ENCODE measurements around the gene FAF1. TPM values are rescaled to one million over a fixed set of nuclear protein-coding genes. Genes with fewer than 3 reads are reported as not detected.

Gene FAF1
- total and polyA plus RNA-seq, 4 donors: 27.2 to 51.6 (median 37.1) TPM

DNA sequence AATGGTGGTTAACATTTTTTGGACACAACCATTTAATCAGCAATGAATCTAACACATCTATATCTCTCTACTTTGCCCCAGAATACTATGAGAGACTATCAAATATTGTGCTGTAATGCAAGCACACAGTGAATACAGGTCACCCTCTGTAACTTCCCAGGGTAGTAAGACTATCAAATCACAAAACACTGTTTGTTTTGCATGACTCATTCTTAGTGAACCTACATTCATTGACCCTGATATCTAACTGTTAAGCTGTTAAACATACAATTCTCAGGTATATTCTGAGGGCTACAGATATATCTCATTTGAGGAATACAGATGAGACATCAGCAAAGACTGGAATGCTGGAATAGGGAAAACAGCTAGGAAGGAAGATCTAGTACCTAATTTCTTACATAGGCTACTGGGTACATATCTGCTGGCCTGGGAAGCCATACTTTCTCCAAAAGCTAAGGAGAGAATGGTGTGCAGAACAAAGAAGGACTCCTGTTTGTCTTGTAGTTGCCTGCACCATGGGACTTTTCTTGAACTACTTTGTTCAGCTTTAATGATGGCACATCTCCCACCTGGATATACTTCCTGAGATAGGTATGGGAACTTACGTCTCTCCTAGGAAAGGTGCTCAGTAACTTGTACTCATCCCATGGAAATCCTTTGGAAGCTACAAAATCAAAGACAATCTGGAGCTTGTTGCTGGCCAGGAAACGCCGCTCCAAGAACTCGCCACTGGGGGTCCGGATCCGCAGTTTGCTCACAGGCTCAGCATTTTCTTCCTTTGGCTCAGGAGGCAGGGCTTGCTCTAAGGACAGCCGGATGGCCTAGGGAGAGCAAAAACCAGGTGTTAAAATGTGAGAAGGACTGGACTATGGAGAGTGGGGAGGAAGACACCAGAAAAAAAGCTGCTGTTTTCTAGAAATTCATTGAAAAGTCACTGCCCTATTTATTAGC is 484.9 kb downstream of the FAF1 start:
- no peak overlapping the region for H3K9ac ChIP-seq (ENCODE audit: insufficient read depth in 1 of 2, low read length in 2 of 2)
- 95 to 97% methylated on average over 7 of the region's 7 CpGs for WGBS, 2 donors
- ATAC-seq (ENCODE audit: insufficient read depth, low FRiP score): no peak

DNA sequence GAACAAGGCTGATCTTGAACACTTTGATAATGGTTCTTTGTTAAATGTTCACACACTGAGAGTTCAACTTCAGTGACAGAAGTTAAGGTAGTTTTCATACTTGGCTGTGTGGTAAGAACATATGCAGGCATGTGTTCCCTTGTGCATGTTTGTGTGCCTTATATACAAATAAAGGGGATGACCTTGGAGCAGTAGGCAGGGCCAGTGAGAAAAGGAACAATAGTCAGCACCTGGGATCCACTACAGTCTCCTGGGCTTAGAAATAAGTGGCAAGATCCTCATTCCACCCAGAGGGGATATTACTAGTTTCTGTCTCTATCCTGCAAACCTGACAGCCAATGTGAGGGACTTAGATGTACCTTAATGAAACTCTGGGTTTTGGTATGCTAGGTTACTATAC is 486.6 kb downstream of the FAF1 start:
- Histone ChIP-seq H3K36me3 (ENCODE audit: control insufficient read depth in 4 of 4, insufficient read depth in 4 of 4, low read length in 4 of 4) (peaks cover 0 to 11% (median 9%) of the 10 kb centered on the region in 4 donors), H3K27ac (ENCODE audit: low read depth in 1 of 2, low read length in 1 of 2) (no peak overlapping the region), H3K27me3 (ENCODE audit: control insufficient read depth in 3 of 3, insufficient read depth in 3 of 3, low read length in 2 of 3) (no peaks in the 10 kb centered on the region), H3K4me1 (ENCODE audit: control insufficient read depth in 5 of 5, insufficient read depth in 5 of 5, low read length in 5 of 5) (no peaks in the 10 kb centered on the region), H3K9me3 (ENCODE audit: control insufficient read depth in 4 of 4, insufficient read depth in 3 of 4, low read length in 3 of 4) (no peaks in the 10 kb centered on the region), H3K9ac (ENCODE audit: insufficient read depth in 1 of 2, low read length in 2 of 2) (no peak overlapping the region), H3K4me3 (no peak overlapping the region)
- no peak for DNase-seq
- TF ChIP-seq, protein P1, sequence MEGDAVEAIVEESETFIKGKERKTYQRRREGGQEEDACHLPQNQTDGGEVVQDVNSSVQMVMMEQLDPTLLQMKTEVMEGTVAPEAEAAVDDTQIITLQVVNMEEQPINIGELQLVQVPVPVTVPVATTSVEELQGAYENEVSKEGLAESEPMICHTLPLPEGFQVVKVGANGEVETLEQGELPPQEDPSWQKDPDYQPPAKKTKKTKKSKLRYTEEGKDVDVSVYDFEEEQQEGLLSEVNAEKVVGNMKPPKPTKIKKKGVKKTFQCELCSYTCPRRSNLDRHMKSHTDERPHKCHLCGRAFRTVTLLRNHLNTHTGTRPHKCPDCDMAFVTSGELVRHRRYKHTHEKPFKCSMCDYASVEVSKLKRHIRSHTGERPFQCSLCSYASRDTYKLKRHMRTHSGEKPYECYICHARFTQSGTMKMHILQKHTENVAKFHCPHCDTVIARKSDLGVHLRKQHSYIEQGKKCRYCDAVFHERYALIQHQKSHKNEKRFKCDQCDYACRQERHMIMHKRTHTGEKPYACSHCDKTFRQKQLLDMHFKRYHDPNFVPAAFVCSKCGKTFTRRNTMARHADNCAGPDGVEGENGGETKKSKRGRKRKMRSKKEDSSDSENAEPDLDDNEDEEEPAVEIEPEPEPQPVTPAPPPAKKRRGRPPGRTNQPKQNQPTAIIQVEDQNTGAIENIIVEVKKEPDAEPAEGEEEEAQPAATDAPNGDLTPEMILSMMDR (IDR thresholded peaks at IDR 0.05; ENCODE audit: control extremely low read depth, extremely low read depth): no peak
- no peak for ATAC-seq (ENCODE audit: insufficient read depth, low FRiP score)

More for the DNA sequence above, 484.9 kb downstream of the FAF1 start:
- no peak overlapping the region for H3K4me3 ChIP-seq
- TF ChIP-seq, protein P1 (IDR thresholded peaks at IDR 0.05; ENCODE audit: control extremely low read depth, extremely low read depth): no peak
- H3K36me3 ChIP-seq (ENCODE audit: control insufficient read depth in 4 of 4, insufficient read depth in 4 of 4, low read length in 4 of 4): peaks cover 0 to 10% (median 8%) of the 10 kb centered on the region in 4 donors
- no peaks in the 10 kb centered on the region for H3K27me3 ChIP-seq (ENCODE audit: control insufficient read depth in 3 of 3, insufficient read depth in 3 of 3, low read length in 2 of 3)
- H3K9me3 ChIP-seq (ENCODE audit: control insufficient read depth in 4 of 4, insufficient read depth in 3 of 4, low read length in 3 of 4): no peaks in the 10 kb centered on the region
- no peaks in the 10 kb centered on the region for H3K4me1 ChIP-seq (ENCODE audit: control insufficient read depth in 5 of 5, insufficient read depth in 5 of 5, low read length in 5 of 5)
- no peak overlapping the region for H3K27ac ChIP-seq (ENCODE audit: low read depth in 1 of 2, low read length in 1 of 2)
- no peak for DNase-seq

DNA sequence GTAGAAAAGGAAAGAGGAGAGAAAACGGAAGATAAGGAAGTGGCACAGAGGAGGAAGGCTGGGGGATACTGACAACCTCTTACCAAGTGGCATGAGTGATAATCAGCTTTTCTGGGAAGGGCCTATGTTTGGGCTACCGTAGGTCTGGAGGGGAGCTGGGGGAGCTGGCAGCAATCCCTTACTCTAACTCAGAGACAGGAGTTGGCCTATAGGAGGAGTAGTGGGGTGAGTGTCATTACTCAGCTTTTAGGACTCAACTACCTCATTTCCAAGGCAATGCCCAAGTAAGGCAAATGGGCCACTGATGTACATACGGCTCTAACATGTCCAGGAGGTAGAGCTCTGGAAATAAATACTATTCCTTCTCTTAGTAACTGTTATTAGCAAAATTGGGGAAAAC is 488.1 kb downstream of the FAF1 start:
- TF ChIP-seq, protein P1 (IDR thresholded peaks at IDR 0.05; ENCODE audit: control extremely low read depth, extremely low read depth): no peak
- ATAC-seq (ENCODE audit: insufficient read depth, low FRiP score): no peak
- Histone ChIP-seq H3K27me3 (ENCODE audit: control insufficient read depth in 3 of 3, insufficient read depth in 3 of 3, low read length in 2 of 3) (no peaks in the 10 kb centered on the region), H3K9ac (ENCODE audit: insufficient read depth in 1 of 2, low read length in 2 of 2) (no peak overlapping the region), H3K9me3 (ENCODE audit: control insufficient read depth in 4 of 4, insufficient read depth in 3 of 4, low read length in 3 of 4) (no peaks in the 10 kb centered on the region), H3K4me1 (ENCODE audit: control insufficient read depth in 5 of 5, insufficient read depth in 5 of 5, low read length in 5 of 5) (no peaks in the 10 kb centered on the region), H3K36me3 (ENCODE audit: control insufficient read depth in 4 of 4, insufficient read depth in 4 of 4, low read length in 4 of 4) (peaks cover 0 to 11% (median 9%) of the 10 kb centered on the region in 4 donors), H3K4me3 (no peak overlapping the region), H3K27ac (ENCODE audit: low read depth in 1 of 2, low read length in 1 of 2) (no peak overlapping the region)
- DNase-seq: no peak
- 77 to 89% methylated on average over 3 of the region's 3 CpGs for WGBS, 2 donors
